B cell (primary cell): ENCODE results near the gene NUDT6. TPM values are rescaled to one million over a fixed set of nuclear protein-coding genes. Genes with fewer than 3 reads are reported as not detected.
"Not testable (repeated sequence)": the region's sequence is repeated elsewhere in the genome, so short reads cannot be mapped to it uniquely, and the experiment has no call there.

ENCODE experiments used
- ATAC-seq: fragments of 200-7000 bp; cut with Tn5 transposase; one replicate; pipeline ENCODE4 v1.10.0; 2021; ENCODE audit warnings: low read depth, mild to moderate bottlenecking, moderate number of reproducible peaks, moderate library complexity
- CTCF ChIA-PET: fragments of 350-600 bp; sonication (Branson Sonifier 250); formaldehyde crosslinking; loops from one replicate; lab custom pipeline; 2021; ENCODE audit warnings: antibody characterized with exemption, inconsistent platforms; lab: Charles Lee
- POLR2A ChIA-PET: fragments of 350-600 bp; sonication (Branson Sonifier 250); formaldehyde crosslinking; loops from one replicate; lab custom pipeline; 2021; ENCODE audit warnings: antibody characterized with exemption; lab: Charles Lee
- DNase-seq: peaks from one replicate; pipeline ENCODE4 v3.0.0; 2013
- H2AFZ ChIP-seq: 2 replicates; pipeline ENCODE4 v1.6.1; 2012; ENCODE audit warnings: mild to moderate bottlenecking, low read depth, low read length; ENCODE audit not compliant: insufficient read depth, poor library complexity, severe bottlenecking
- H3K27ac ChIP-seq, 2 donors: 1 replicate in 1 of 2; 2 replicates in 1 of 2; pipeline ENCODE4 v1.5.1; 2012 to 2013; ENCODE audit warnings: low read length in 2 of 2, mild to moderate bottlenecking in 2 of 2, moderate library complexity in 1 of 2
- H3K27me3 ChIP-seq, 4 experiments: fragments of 200-600 bp in 1 of 4; sonication (generic) in 1 of 4; replicated peaks in 1 of 4; 1 replicate in 2 of 4; 2 replicates in 2 of 4; pipeline versions ENCODE4 v1.6.1 to v1.7.0; 2013 to 2016; ENCODE audit warnings: low read length in 3 of 4, mild to moderate bottlenecking in 2 of 4, mixed read lengths in 1 of 4, moderate library complexity in 1 of 4; ENCODE audit not compliant: insufficient read depth in 4 of 4, control insufficient read depth in 3 of 4; ENCODE audit errors: control extremely low read depth in 1 of 4
- H3K36me3 ChIP-seq, 2 experiments: replicated peaks in 1 of 2; 1 replicate in 1 of 2; 2 replicates in 1 of 2; pipeline versions ENCODE4 v1.6.1 to v1.7.1; 2013; ENCODE audit warnings: low read length in 1 of 2; ENCODE audit not compliant: insufficient read depth in 2 of 2, control insufficient read depth in 1 of 2; ENCODE audit errors: control extremely low read depth in 1 of 2, extremely low read depth in 1 of 2
- H3K4me1 ChIP-seq, 2 donors: fragments of 200-600 bp in 1 of 2; sonication (generic) in 1 of 2; 1 replicate in 1 of 2; 2 replicates in 1 of 2; pipeline versions ENCODE4 v1.5.1 to v1.6.1; 2013 to 2017; ENCODE audit warnings: low read length in 2 of 2; ENCODE audit not compliant: control insufficient read depth in 2 of 2, insufficient read depth in 2 of 2
- H3K4me2 ChIP-seq: replicated peaks from 2 replicates; pipeline ENCODE3; 2012; ENCODE audit warnings: mild to moderate bottlenecking, low read depth, low read length; ENCODE audit not compliant: poor library complexity, severe bottlenecking
- H3K4me3 ChIP-seq, 5 experiments: fragments of 200-600 bp in 1 of 5; sonication (generic) in 1 of 5; 1 replicate in 3 of 5; 2 replicates in 2 of 5; pipeline versions ENCODE4 v1.5.1 to v1.7.0; 2011 to 2016; ENCODE audit warnings: low read length in 4 of 5, mild to moderate bottlenecking in 4 of 5, low read depth in 2 of 5, control low read depth in 1 of 5, moderate library complexity in 1 of 5; ENCODE audit not compliant: insufficient read depth in 1 of 5; ENCODE audit errors: control extremely low read depth in 1 of 5, extremely low read depth in 1 of 5
- H3K79me2 ChIP-seq: fragments of 200-600 bp; sonication (generic); one replicate; pipeline ENCODE4 v1.6.0; 2016; ENCODE audit warnings: low read length; ENCODE audit not compliant: control insufficient read depth, insufficient read depth
- H3K9ac ChIP-seq: fragments of 200-600 bp; sonication (generic); 2 replicates; pipeline ENCODE4 v1.6.1; 2017; ENCODE audit warnings: mild to moderate bottlenecking, low read length, moderate library complexity
- H3K9me3 ChIP-seq, 3 donors: one replicate each; pipeline versions ENCODE4 v1.6.1 to v1.7.1; 2013; ENCODE audit warnings: low read length in 2 of 3; ENCODE audit not compliant: control insufficient read depth in 2 of 3, insufficient read depth in 1 of 3; ENCODE audit errors: control extremely low read depth in 1 of 3
- H4K20me1 ChIP-seq: 2 replicates; pipeline ENCODE4 v1.6.0; 2012; ENCODE audit warnings: mild to moderate bottlenecking, low read length; ENCODE audit not compliant: insufficient read depth, control insufficient read depth, poor library complexity, severe bottlenecking
- H3K27ac Mint-ChIP-seq: one replicate; pipeline ENCODE4 v1.8.0; 2021; ENCODE audit warnings: mixed read lengths
- H3K27me3 Mint-ChIP-seq: one replicate; pipeline ENCODE4 v1.8.0; 2021; ENCODE audit warnings: mixed read lengths
- H3K4me1 Mint-ChIP-seq: one replicate; pipeline ENCODE4 v1.8.0; 2021; ENCODE audit warnings: mixed read lengths
- H3K4me3 Mint-ChIP-seq: one replicate; pipeline ENCODE4 v1.8.0; 2021; ENCODE audit warnings: mixed read lengths
- H3K9me3 Mint-ChIP-seq: one replicate; pipeline ENCODE4 v1.8.0; 2022; ENCODE audit warnings: mixed read lengths; ENCODE audit not compliant: insufficient read depth
- EZH2 ChIP-seq: IDR thresholded peaks from 2 replicates; pipeline ENCODE4 v1.6.1; 2012; ENCODE audit warnings: borderline replicate concordance, low read depth, mild to moderate bottlenecking, moderate library complexity, low read length; ENCODE audit not compliant: insufficient read depth, poor library complexity, severe bottlenecking
- WGBS: methylation state at CpG from one replicate; pipeline ENCODE4 v1.1.5; 2013; ENCODE audit warnings: missing lambda C conversion rate; ENCODE audit not compliant: insufficient coverage; 5-methylcytosine and 5-hydroxymethylcytosine counted together
- intact Hi-C: fragments of 100-400 bp; cut with micrococcal nuclease; formaldehyde crosslinking; loops from one replicate; pipeline ENCODE4 v1.10.0; 2022
- polyA plus RNA-seq: library from polyadenylated mRNA; depleted of rRNA; stranded (reverse); fragments of >200 nt; gene quantifications from 2 replicates; pipeline ENCODE4 v1.2.3, GENCODE V29; 2012
- total RNA-seq, 2 donors: library from RNA; stranded (reverse); fragments of 120-200 nt in 1 of 2; gene quantifications; 1 replicate in 1 of 2; 2 replicates in 1 of 2; pipeline versions ENCODE4 v1.2.3 to v1.2.4, GENCODE V29; 2013 to 2022
- TF ChIP-seq, protein P1 (sequence below): fragments of 200-600 bp; IDR thresholded peaks from one replicate; pipeline ENCODE4 v1.8.0; 2022; ENCODE audit warnings: antibody characterized with exemption, mild to moderate bottlenecking

Gene NUDT6
- total and polyA plus RNA-seq, 2 donors (not counting 1 experiment from before 2014, with no cell fraction given): 2.4 to 3.4 TPM

DNA sequence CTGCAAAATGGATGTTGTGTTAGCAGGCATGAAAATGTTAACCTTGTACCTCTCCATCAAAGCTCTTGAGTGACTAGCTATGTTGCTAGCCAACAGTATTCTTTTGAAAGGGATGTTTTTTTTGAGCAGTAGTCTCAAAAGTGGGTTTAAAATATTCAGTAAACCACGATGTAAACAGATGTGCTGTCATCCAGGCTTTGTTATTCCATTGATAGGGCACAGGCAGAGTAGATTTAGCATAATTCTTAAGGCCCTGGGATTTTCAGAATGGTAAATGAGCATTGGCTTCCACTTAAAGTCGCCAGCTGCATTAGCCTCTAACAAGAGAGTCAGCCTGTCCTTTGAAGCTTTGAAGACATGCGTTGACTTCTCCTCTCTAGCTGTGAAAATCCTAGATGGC lies 77.3 kb downstream of the NUDT6 start:
- 50% methylated on average over 1 of the region's 3 CpGs for WGBS

DNA sequence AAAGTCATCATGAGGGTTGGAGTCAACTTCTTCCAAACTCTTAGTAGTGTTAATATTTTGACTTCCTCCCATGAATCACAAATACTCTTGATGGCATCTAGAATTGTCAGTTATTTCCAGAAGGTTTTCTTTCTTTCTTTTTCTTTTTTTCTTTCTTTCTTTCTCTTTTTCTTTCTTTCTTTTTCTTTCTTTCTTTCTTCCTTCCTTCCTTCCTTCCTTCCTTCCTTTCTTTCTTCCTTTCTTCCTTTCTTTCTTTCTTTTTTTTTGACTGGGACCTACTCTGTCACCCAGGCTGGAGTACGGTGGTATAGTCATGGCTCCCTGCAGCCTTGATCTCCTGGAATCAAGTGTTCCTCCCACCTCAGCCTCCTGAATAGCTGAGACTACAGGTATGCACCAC lies 78.0 kb downstream of the NUDT6 start:
- H3K9ac ChIP-seq, H4K20me1 ChIP-seq, H3K4me1 Mint-ChIP-seq, DNase-seq, POLR2A ChIA-PET, H3K27ac ChIP-seq, H3K27me3 Mint-ChIP-seq, ATAC-seq, H3K4me3 Mint-ChIP-seq, H3K27ac Mint-ChIP-seq, intact Hi-C loops, H3K9me3 ChIP-seq, H3K36me3 ChIP-seq, H3K4me3 ChIP-seq, H3K4me2 ChIP-seq, H3K9me3 Mint-ChIP-seq, H3K4me1 ChIP-seq, H3K79me2 ChIP-seq, H2AFZ ChIP-seq: not testable (repeated sequence)
- H3K27me3 ChIP-seq: peaks cover 0 to 17% (median 6%) of the 10 kb centered on the region in 4 experiments
- WGBS: 100% methylated on average over 1 of the region's 1 CpG
- CTCF ChIA-PET: interaction anchor here (0.7 kb wide), 1 partner anchor 1796 kb away, joined by 4 read pairs; no protein-coding TSS in a partner anchor

More for the DNA sequence above, 77.3 kb downstream of the NUDT6 start:
- POLR2A ChIA-PET: no interaction called here
- Histone ChIP-seq H3K79me2 (no peaks in the 10 kb centered on the region), H2AFZ (no peak overlapping the region), H3K36me3 (no peaks in the 10 kb centered on the region), H3K27ac (no peak overlapping the region), H3K9me3 (no peaks in the 10 kb centered on the region), H3K27me3 (peaks cover 0 to 10% (median 4%) of the 10 kb centered on the region in 4 experiments), H3K4me1 (no peaks in the 10 kb centered on the region), H3K9ac (no peak overlapping the region), H3K4me2 (no peak overlapping the region), H3K4me3 (no peak overlapping the region), H4K20me1 (no peaks in the 10 kb centered on the region)
- Mint-ChIP-seq H3K27ac (no peak overlapping the region), H3K4me3 (no peak overlapping the region), H3K27me3 (peaks cover 7% of the 10 kb centered on the region), H3K4me1 (no peaks in the 10 kb centered on the region), H3K9me3 (no peaks in the 10 kb centered on the region)
- intact Hi-C loops: no loop called here
- no peak for ATAC-seq
- TF ChIP-seq EZH2: no peak
- TF ChIP-seq, protein P1, sequence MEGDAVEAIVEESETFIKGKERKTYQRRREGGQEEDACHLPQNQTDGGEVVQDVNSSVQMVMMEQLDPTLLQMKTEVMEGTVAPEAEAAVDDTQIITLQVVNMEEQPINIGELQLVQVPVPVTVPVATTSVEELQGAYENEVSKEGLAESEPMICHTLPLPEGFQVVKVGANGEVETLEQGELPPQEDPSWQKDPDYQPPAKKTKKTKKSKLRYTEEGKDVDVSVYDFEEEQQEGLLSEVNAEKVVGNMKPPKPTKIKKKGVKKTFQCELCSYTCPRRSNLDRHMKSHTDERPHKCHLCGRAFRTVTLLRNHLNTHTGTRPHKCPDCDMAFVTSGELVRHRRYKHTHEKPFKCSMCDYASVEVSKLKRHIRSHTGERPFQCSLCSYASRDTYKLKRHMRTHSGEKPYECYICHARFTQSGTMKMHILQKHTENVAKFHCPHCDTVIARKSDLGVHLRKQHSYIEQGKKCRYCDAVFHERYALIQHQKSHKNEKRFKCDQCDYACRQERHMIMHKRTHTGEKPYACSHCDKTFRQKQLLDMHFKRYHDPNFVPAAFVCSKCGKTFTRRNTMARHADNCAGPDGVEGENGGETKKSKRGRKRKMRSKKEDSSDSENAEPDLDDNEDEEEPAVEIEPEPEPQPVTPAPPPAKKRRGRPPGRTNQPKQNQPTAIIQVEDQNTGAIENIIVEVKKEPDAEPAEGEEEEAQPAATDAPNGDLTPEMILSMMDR: no peak
- no peak for DNase-seq
- CTCF ChIA-PET: interaction anchor here (0.7 kb wide), 1 partner anchor 1795 kb away, joined by 4 read pairs; no protein-coding TSS in a partner anchor
